Activated naive CD4-positive, alpha-beta T cell treated with anti-CD3 and anti-CD28 coated beads, Interleukin-2, amount 50 U/mL, for 24 hours (primary cell): ENCODE measurements around the gene NKD2.

Experiments
- H3K27ac Mint-ChIP-seq: one replicate; pipeline ENCODE4 v1.8.0; 2021; ENCODE audit warnings: mild to moderate bottlenecking, mixed read lengths
- H3K27me3 Mint-ChIP-seq: one replicate; pipeline ENCODE4 v1.8.0; 2021; ENCODE audit warnings: mixed read lengths
- H3K36me3 Mint-ChIP-seq: one replicate; pipeline ENCODE4 v1.8.0; 2021; ENCODE audit warnings: mixed read lengths
- H3K4me1 Mint-ChIP-seq: one replicate; pipeline ENCODE4 v1.8.0; 2021; ENCODE audit warnings: mixed read lengths
- H3K4me3 Mint-ChIP-seq: one replicate; pipeline ENCODE4 v1.8.0; 2021; ENCODE audit warnings: mild to moderate bottlenecking, mixed read lengths
- H3K9me3 Mint-ChIP-seq: one replicate; pipeline ENCODE4 v1.8.0; 2021; ENCODE audit warnings: mixed read lengths

Gene NKD2

DNA sequence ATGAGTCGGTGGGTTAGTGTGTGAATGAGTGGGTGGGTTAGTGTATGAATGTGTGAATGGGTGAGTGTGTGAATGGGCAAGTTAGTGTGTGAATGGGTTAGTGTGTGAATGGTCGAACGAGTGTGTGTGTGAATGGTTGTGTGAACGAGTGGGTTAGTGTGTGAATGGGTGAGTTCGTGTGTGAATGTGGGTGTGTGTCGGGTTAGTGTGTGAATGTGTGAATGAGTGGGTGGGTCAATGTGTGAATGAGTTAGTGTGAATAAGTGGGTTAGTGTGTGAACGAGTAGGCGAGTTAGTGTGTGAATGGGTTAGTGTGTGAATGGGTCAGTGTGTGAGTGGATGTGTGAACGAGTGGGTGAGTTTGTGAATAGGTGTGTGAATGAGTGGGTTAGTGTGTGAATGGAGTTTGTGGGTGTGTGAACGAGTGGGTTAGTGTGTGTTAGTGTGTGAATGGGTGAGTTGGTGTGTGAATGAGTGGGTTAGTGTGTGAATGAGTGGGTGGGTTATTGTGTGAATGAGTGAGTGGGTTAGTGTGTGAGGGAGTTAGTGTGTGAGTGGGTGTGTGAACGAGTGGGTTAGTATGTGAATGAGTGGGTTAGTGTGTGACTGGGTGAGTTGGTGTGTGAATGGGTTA, 38.8 kb downstream of the NKD2 start:
- Mint-ChIP-seq H3K27ac (no peak overlapping the region), H3K27me3 (no peaks in the 10 kb centered on the region), H3K36me3 (peaks cover 3% of the 10 kb centered on the region), H3K9me3 (peaks cover 29% of the 10 kb centered on the region), H3K4me1 (peaks cover 29% of the 10 kb centered on the region), H3K4me3 (no peak overlapping the region)

DNA sequence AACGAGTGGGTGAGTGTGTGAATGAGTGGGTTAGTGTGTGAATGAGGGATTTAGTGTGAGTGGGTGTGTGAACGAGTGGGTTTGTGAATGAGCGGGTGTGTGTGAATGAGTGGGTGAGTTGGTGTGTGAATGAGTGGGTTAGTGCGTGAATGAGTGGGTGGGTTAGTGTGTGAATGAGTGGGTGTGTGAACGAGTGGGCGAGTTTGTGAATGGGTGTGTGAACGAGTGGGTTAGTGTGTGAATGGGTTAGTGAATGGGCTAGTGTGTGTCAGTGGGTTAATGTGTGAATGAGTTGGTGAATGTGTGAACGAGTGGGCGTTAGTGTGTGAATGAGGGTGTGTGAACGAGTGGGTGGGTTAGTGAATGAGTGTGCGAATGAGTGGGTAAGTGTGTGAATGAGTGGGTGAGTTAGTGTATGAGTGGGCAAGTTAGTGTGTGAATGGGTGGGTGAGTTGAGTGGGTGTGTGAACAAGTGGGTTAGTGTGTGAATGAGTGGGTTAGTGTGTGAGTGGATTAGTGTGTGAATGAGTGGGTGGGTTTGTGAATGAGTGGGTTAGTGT, 39.6 kb downstream of the NKD2 start:
- Mint-ChIP-seq H3K9me3 (peaks cover 25% of the 10 kb centered on the region), H3K4me3 (no peak overlapping the region), H3K27ac (peak overlapping the region; percentile 80), H3K36me3 (peaks cover 3% of the 10 kb centered on the region), H3K4me1 (peaks cover 21% of the 10 kb centered on the region), H3K27me3 (no peaks in the 10 kb centered on the region)

DNA sequence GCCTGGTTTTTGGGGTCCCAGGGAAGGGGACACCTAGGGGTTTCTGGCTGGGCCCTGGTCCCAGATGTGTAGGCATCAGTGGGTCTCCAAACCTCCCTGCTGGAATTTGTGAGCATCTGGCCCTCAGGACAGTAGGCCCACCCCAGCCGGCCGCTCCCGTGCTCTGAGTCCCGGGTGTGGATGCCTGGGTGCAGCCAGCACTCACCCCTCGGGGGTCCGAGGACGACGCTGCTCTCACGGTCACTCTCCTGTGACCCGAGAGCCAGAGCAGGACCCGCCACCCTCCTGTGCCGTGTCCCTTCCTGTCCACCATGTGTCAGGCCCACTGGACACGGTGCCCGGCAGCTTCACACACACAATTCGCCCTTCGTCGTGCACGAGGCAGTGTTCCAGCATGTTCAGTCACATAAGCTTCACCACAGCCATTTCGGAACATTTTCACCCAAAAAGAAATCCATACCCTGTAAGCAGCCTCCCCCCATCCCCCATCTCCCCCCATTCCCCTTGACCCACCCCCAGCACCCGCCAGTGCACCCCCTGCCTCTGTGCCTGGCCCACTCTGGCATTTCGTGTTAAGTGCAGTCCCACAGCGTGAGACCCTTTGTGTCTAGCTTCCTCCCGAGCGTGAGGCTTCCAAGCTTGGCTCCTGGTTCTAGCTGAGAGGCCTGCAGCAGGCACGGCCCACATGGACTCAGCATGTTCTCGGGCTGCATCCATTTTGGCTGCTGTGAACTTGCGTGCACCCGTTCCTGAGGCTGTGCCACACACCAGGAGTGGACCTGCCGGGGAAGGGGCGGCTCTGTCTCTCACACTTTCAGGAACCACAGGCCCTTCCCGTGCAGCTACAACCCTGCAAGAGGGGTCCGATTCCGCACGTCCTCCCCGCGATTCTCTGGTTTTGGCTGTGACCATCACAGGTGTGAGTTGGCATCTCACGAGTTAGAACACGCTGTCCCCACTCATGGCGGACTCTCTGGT, 40.5 kb downstream of the NKD2 start:
- H3K27ac Mint-ChIP-seq: no peak overlapping the region
- H3K9me3 Mint-ChIP-seq: peaks cover 25% of the 10 kb centered on the region
- no peak overlapping the region for H3K4me3 Mint-ChIP-seq
- peaks cover 18% of the 10 kb centered on the region for H3K4me1 Mint-ChIP-seq
- no peaks in the 10 kb centered on the region for H3K27me3 Mint-ChIP-seq
- peaks cover 3% of the 10 kb centered on the region for H3K36me3 Mint-ChIP-seq

DNA sequence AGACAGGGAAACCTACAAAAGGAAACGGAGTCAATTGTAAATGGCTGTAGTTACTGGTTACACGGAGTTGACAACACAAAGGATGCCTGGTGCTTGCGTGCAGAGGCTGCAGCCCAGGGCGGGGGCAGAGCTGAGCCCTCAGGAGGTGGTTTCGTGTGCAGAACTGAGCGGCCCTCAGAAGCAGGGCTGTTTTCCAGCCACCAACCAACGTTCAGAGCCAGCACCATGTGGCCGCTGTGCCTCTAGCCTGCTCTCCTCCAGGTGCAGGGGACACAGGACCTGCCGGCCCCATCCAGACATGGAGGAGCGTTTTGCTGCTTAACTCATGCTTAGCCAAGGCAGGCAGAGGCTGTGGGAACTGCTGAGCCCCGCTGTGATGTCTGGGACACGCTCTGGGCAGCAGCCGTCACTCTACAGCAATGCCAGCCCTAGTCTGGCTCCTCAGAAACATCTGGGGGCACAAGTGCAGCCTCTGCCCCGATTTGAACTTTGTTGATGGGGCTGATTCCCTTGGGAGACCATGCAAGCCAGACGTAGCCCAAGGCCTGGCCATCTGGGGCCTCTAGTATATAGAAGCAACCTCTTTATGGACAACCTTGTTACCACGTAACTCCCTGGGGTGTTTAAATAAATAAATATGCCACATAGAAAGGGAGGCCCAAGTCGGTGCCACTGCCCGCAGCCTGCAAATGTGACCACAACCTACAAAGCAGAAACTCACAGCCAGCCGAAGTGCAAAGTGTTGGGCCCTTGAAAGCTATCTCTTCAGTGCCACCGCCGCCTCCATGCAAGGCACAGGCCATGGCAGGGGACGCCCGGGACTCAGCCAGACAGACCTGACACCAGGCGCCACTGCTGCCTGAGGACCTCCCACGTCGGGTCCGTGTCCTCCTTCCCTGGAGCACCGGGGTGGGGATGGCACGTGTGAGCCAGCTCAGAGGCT, 42.1 kb downstream of the NKD2 start:
- H3K9me3 Mint-ChIP-seq: peaks cover 11% of the 10 kb centered on the region
- no peak overlapping the region for H3K27ac Mint-ChIP-seq
- peaks cover 6% of the 10 kb centered on the region for H3K4me1 Mint-ChIP-seq
- no peaks in the 10 kb centered on the region for H3K27me3 Mint-ChIP-seq
- H3K36me3 Mint-ChIP-seq: peaks cover 3% of the 10 kb centered on the region
- H3K4me3 Mint-ChIP-seq: no peak overlapping the region

DNA sequence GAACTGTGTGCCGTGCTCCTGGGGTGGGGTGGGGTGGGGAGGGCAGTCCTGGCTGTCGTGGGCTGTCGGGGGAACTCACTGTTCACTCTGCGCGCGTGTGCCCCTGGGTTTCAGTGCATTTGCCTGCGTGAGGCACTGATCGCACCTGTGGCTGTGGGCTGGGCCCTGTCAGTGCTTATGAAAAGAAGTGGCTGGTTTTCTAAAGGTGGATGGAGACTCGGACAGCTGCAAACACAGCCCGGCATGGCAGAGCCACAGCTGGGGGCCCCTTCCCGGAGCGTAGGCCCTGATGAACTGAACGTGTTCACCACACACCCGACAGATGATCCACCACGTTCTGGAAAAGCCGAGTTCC, 42.7 kb downstream of the NKD2 start:
- H3K27me3 Mint-ChIP-seq: no peaks in the 10 kb centered on the region
- peaks cover 3% of the 10 kb centered on the region for H3K36me3 Mint-ChIP-seq
- no peak overlapping the region for H3K27ac Mint-ChIP-seq
- H3K4me3 Mint-ChIP-seq: no peak overlapping the region
- peaks cover 5% of the 10 kb centered on the region for H3K4me1 Mint-ChIP-seq
- H3K9me3 Mint-ChIP-seq: peaks cover 10% of the 10 kb centered on the region

DNA sequence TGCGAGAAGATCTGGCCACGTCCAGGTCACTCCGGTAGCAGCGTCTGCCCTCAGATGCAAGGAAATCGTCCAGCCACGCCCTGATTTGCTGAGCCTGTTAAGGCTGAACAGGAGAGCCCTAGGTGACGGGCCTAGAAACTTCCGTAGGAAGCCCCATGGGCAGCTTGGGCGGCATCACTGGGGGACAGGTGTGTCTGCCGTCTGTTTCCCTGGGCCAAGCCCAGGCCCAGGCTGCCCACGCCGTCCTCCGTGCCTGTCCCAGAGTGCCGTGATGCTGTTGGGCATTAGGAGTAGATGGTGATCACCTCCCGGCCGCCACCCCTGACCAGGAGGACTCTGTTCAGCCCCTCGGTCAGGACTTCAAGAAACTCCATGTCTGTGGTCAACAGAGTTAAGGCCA, 43.5 kb downstream of the NKD2 start:
- peaks cover 5% of the 10 kb centered on the region for H3K4me1 Mint-ChIP-seq
- H3K4me3 Mint-ChIP-seq: no peak overlapping the region
- no peaks in the 10 kb centered on the region for H3K27me3 Mint-ChIP-seq
- H3K36me3 Mint-ChIP-seq: peaks cover 3% of the 10 kb centered on the region
- H3K27ac Mint-ChIP-seq: no peak overlapping the region
- H3K9me3 Mint-ChIP-seq: peaks cover 3% of the 10 kb centered on the region

DNA sequence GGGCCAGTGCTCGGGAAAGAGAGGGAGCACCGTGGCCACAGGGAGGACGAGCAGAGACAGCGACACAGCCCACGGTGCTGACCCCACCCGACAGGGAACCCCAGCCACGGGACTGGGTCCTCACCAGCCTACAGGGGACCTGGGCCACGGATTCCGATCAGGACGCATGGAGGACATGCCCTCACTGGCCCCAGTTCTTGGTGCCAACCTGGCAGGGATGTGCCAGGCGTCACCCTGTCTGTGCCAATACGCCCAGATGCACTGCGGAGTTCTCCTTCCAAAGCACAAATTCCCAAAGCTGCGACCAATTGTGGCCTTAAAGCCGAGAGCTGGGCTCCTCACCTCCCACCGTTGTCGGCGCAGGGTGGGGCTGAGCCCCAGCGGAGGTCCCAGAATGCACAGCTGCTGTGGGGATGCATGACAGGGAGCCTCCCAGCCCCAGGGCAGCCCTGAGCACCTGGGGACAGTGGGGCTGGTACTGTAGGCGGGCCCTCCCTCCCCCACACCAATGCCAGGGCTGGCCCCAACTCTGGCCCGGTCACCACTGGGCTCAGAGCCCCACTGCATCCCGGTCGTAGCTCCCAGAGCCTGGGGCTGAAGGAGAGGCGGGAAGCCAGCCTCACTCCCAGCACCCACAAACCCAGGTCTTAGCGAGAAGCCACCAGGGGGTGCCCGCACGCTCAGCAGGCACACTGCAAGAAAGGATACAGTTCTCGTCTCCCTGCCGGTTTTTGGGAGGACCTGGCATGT, 44.2 kb downstream of the NKD2 start:
- H3K36me3 Mint-ChIP-seq: peaks cover 3% of the 10 kb centered on the region
- no peaks in the 10 kb centered on the region for H3K27me3 Mint-ChIP-seq
- H3K9me3 Mint-ChIP-seq: no peaks in the 10 kb centered on the region
- peaks cover 5% of the 10 kb centered on the region for H3K4me1 Mint-ChIP-seq
- H3K4me3 Mint-ChIP-seq: no peak overlapping the region
- no peak overlapping the region for H3K27ac Mint-ChIP-seq

DNA sequence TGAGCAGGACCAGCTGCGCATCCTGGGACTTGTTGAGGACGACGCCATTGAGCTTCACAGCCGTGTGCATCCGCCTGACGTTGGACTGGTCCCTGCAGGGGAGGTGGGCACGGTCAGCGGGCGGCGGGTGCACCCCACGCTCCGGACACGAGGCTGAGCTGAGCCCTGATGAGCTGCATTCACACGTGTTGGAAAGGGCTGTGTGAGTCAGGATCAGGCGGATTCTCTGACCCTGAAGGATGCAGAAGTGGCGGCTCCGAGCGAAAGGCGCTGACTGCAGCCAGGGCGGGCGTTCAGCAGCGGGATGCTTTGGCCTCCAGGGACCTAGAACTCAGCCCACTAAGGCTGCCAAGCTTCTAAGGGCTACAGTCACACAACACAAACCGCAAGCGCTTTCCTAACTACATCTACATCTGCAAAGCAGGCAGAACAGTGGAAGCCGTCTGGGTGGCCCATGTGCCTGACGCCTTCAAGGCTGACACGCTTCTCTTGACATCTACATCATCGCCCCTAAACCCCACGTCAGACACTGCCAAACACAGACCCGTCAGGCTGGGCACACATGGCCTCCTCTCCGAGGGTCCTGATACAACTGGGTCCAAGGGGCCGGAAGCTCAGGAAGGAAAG, 44.9 kb downstream of the NKD2 start:
- Mint-ChIP-seq H3K9me3 (no peaks in the 10 kb centered on the region), H3K27ac (no peak overlapping the region), H3K27me3 (no peaks in the 10 kb centered on the region), H3K4me1 (peaks cover 1% of the 10 kb centered on the region), H3K4me3 (no peak overlapping the region), H3K36me3 (no peaks in the 10 kb centered on the region)

DNA sequence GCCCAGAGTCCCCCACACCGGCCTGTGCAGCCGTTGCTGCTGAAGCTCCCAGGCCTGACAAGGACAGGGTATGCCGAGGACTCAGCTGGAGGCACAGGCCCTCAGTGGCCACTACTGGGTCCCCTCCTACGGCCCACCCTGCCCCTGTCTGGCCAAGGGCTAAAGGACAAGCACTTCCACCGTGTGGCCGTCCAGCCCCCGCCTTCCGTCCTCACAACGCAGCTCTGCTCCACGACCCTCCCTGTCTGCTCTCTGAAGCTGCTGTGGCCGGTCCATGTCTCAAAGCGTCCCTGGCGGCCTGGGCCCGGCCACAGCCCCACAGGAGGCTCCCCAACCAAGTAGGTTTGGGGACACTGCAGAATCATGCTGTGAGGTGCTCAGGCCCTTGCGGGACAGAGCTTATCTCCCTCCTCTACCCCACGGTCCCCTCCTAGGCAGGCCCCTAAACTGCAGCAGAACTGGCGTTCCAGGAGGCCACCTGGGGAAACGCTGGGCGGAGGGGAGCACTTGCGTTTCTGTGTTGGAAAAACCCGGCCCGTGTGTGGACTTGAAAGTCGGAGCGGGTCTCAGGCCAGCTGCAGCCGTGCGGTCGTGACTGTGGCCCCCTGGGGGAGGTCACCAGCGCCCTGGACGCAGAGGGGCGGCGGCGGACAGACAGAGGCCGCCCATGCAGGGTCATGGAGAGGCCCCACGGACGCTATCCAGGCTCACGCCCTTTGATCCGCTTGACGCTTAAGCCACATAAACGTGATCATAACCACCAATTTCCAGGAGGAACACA, 45.6 kb downstream of the NKD2 start:
- Mint-ChIP-seq H3K27me3 (no peaks in the 10 kb centered on the region), H3K36me3 (no peaks in the 10 kb centered on the region), H3K27ac (no peak overlapping the region), H3K4me3 (no peak overlapping the region), H3K9me3 (no peaks in the 10 kb centered on the region), H3K4me1 (no peaks in the 10 kb centered on the region)

DNA sequence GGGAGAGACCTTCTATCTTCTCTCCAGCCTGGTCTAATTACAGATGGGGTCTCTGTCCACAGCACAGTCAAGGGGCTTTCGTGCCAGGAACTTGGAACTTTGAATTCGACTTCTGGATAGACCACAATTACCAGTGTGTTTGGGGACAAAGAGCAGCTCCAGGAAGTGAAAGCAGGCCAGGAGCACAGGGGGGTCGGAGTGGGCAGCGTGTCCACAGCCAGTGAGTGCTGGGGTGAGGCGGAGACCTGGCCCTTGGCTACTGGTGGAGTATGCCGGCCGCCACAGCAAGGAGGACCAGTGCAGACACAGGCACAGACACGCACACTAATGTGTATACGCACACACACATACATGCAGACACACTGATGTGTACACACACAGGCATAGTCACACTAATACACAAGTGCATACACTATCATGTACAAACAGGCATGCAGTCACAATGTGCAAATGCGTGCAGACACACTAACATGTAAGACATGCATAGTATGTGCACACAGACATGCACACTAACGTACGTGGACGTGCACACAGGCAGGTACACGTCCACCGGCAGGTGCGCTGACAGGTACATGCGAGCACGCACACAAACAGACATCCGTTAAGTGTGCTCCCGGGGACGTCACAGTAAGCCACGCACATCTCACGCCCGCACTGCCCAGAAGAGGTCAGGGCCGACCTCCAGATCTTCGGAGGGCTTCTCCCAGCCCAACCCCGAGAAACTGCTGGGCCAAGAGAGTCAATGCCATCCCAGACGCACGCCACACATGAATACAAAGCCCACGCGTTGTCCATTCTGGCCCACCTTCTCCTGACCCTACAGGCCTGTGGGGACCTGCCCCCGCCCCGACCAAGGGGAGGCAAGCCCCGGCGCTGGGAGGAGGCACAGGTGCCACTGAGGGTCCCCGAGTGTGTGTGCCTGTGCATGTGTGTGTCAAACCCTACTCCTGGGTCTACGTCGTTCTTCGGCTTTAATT, 46.5 kb downstream of the NKD2 start:
- peak overlapping the region; percentile 51 for H3K27ac Mint-ChIP-seq
- no peaks in the 10 kb centered on the region for H3K4me1 Mint-ChIP-seq
- H3K9me3 Mint-ChIP-seq: no peaks in the 10 kb centered on the region
- no peaks in the 10 kb centered on the region for H3K36me3 Mint-ChIP-seq
- H3K4me3 Mint-ChIP-seq: no peak overlapping the region
- H3K27me3 Mint-ChIP-seq: no peaks in the 10 kb centered on the region

DNA sequence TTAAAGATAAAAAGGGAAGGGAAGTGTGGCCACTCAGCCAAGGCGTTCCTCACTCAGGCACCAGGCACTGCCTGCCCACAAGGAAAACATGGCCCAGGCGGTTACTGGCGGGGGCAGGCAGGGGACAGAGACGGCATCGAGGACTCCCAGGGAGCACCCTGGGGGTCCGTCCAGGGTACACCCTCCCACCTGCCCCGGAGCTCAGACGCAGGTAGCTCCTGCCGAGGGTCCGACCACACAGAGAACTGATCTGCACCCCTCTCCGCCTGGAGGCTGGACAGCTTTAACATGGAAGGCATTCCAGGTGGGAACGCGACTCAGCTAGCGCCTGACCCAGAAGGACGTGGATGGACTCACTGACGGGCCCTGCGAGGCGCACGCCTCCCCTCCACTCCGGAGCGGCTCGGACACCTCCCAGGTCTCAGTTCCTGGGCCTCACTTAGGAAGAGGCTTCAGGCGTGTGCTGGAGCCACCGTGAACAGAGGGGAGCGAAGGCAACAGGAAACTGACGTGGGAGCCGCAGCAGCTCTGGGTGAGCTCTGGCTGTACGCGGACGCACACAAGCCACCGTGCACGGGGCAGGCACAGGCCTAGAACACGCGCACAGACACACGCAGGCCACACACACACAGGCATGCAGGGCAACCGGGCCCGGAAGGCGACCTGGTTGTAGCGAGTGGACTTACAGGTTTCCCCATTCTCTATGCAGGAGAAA, 47.5 kb downstream of the NKD2 start:
- Mint-ChIP-seq H3K27ac (peak overlapping the region; percentile 76), H3K36me3 (no peaks in the 10 kb centered on the region), H3K9me3 (no peaks in the 10 kb centered on the region), H3K27me3 (no peaks in the 10 kb centered on the region), H3K4me3 (no peak overlapping the region), H3K4me1 (no peaks in the 10 kb centered on the region)

DNA sequence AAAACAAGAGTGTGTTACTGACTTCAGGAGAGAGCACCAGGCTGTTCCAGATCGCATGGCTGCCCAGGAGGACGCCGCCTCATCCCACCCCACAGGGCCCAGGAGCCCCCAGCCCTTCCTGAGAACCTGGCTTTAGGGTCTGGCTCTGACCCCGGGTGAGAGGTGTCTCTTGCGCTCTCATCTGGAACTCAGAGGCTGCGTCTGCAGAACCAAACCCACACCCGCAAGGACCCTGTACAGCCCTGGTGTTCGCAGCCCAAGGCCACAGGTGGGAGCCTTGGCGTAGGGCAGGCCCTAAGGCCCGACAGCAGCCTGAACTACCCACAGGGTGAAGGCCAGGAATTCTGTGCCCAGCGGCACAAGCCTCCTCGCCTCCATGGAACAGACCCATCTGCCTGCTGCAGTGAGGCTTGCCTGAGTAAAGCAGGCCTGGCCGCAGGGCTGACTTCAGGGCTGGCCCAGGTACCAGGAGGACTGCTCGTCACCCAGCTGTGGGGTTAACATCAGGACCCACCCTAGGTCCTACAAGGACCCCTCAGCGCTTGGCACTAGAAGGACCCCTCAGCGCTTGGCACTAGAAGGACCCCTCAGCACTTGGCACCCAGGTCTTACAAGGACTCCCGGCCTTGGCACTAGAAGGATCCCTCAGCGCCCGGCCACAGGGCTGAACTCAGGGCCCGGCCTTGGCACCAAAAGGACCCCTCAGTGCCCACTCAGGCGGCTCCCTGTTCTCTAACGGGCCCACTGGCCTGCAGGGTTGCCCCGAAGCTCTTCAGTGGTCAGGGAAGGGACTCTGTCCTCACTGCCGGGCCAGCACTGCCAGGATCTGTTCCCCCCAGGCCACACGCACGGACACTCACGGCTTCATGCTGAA, 48.2 kb downstream of the NKD2 start:
- H3K27ac Mint-ChIP-seq: no peak overlapping the region
- no peaks in the 10 kb centered on the region for H3K9me3 Mint-ChIP-seq
- no peaks in the 10 kb centered on the region for H3K4me1 Mint-ChIP-seq
- no peaks in the 10 kb centered on the region for H3K27me3 Mint-ChIP-seq
- no peak overlapping the region for H3K4me3 Mint-ChIP-seq
- H3K36me3 Mint-ChIP-seq: no peaks in the 10 kb centered on the region
